T47D (cell line): ENCODE measurements around the gene BRINP1.

ENCODE experiments used
- DNase-seq, 2 experiments: peaks; one replicate each; pipeline versions ENCODE4 v3.0.0 to v3.0.0-alpha.2; 2011 to 2012; ENCODE audit warnings: low read depth in 1 of 2, low spot score in 1 of 2
- JUND ChIP-seq: IDR thresholded peaks from 2 replicates; pipeline ENCODE4 v1.6.1; 2012; ENCODE audit warnings: low read depth
- in situ Hi-C: cut with HindIII; loops from 2 replicates; pipeline ENCODE4 v1.10.0; 2016; ENCODE audit warnings: low sequenced_read_pairs, low pct_unique_long_range_greater_than_20kb

BRINP1 gene

GRCh38 chr9:119160551-119160950, 208.7 kb downstream of the BRINP1 start:
- in situ Hi-C loops, result no loop called here
- TF ChIP-seq JUND, result no peak
- no peak for DNase-seq

GRCh38 chr9:119159386-119159785, 209.8 kb downstream of the BRINP1 start:
- no peak for DNase-seq
- in situ Hi-C loops, result no loop called here
- no peak for TF ChIP-seq JUND

- TF ChIP-seq JUND, result no peak
- DNase-seq, result no peak
- in situ Hi-C loops, result no loop called here
Observed at GRCh38 chr9:119157196-119157595, 212.0 kb downstream of the BRINP1 start.

- in situ Hi-C loops, result no loop called here
- TF ChIP-seq JUND, result no peak
Observed at GRCh38 chr9:119156354-119156753, 212.9 kb downstream of the BRINP1 start.

GRCh38 chr9:119154527-119154926, 214.7 kb downstream of the BRINP1 start:
- no peak for DNase-seq
- no peak for TF ChIP-seq JUND
- in situ Hi-C loops, result no loop called here

More at GRCh38 chr9:119156354-119156753, 212.9 kb downstream of the BRINP1 start:
- no peak for DNase-seq

- TF ChIP-seq JUND, result no peak
- in situ Hi-C loops, result no loop called here
- no peak for DNase-seq
Observed at GRCh38 chr9:119153402-119153801, 215.8 kb downstream of the BRINP1 start.

GRCh38 chr9:119148855-119149254, 220.4 kb downstream of the BRINP1 start:
- in situ Hi-C loops, result no loop called here
- no peak for TF ChIP-seq JUND
- DNase-seq, result no peak

GRCh38 chr9:119137479-119137878, 231.8 kb downstream of the BRINP1 start:
- in situ Hi-C loops, result no loop called here
- TF ChIP-seq JUND, result no peak
- peak in 1 of 2 experiments; percentile 30 for DNase-seq

- no peak for DNase-seq
- TF ChIP-seq JUND, result no peak
- in situ Hi-C loops, result no loop called here
Observed at GRCh38 chr9:119126040-119126439, 243.2 kb downstream of the BRINP1 start.

- in situ Hi-C loops, result no loop called here
- no peak for TF ChIP-seq JUND
- no peak for DNase-seq
Observed at GRCh38 chr9:119121899-119122298, 247.3 kb downstream of the BRINP1 start.

- no peak for TF ChIP-seq JUND
- in situ Hi-C loops, result no loop called here
- DNase-seq, result no peak
Observed at GRCh38 chr9:119117409-119117808, 251.8 kb downstream of the BRINP1 start.
